NCI-H2081 (cell line): Measurements from ENCODE around the gene SHANK3.

Experiments
- DNase-seq, 2 experiments: peaks; one replicate each; lab custom pipeline; 2025; lab: John Stamatoyannopoulos, UW

Gene SHANK3

GRCh38 chr22:50713571-50714056 lies 41.0 kb downstream of the SHANK3 start:
- DNase-seq = no peak

- no peak for DNase-seq
Measured at GRCh38 chr22:50714150-50714549, 41.5 kb downstream of the SHANK3 start.

- DNase-seq = no peak
Measured at GRCh38 chr22:50714631-50715179, 42.1 kb downstream of the SHANK3 start.

- DNase-seq = no peak
Measured at GRCh38 chr22:50715250-50715649, 42.6 kb downstream of the SHANK3 start.

- no peak for DNase-seq
Measured at GRCh38 chr22:50715776-50716175, 43.2 kb downstream of the SHANK3 start.

GRCh38 chr22:50716290-50717024 lies 43.8 kb downstream of the SHANK3 start:
- DNase-seq = no peak

GRCh38 chr22:50717709-50718351 lies 45.2 kb downstream of the SHANK3 start:
- no peak for DNase-seq

GRCh38 chr22:50718352-50718709 lies 45.7 kb downstream of the SHANK3 start:
- no peak for DNase-seq

GRCh38 chr22:50719814-50720300 lies 47.2 kb downstream of the SHANK3 start:
- DNase-seq = no peak

GRCh38 chr22:50720301-50721256 lies 48.0 kb downstream of the SHANK3 start:
- DNase-seq = no peak

GRCh38 chr22:50721257-50721844 lies 48.7 kb downstream of the SHANK3 start:
- no peak for DNase-seq

GRCh38 chr22:50722048-50722701 lies 49.6 kb downstream of the SHANK3 start:
- no peak for DNase-seq
